Neural cell (in vitro differentiated cells): Measurements from ENCODE around the gene TPRG1. TPM values are rescaled to one million over a fixed set of nuclear protein-coding genes. Genes with fewer than 3 reads are reported as not detected.

Experiments used
- H2AFZ ChIP-seq: fragments of 200-600, 300-800 bp; sonication (generic), shearing (Covaris generic); 2 replicates; pipeline ENCODE4 v1.6.0; 2014; ENCODE audit warnings: low read depth, mild to moderate bottlenecking, antibody characterized with exemption, low read length, moderate library complexity
- H3F3A ChIP-seq: fragments of 200-600 bp; shearing (Covaris generic); 2 replicates; pipeline ENCODE4 v1.6.1; 2016; ENCODE audit warnings: mild to moderate bottlenecking, moderate library complexity, mixed read lengths, antibody characterized with exemption, low read length; ENCODE audit not compliant: insufficient read depth, poor library complexity, severe bottlenecking
- H3K27ac ChIP-seq: fragments of 200-600, 300-800 bp; sonication (generic), shearing (Covaris generic); 2 replicates; pipeline ENCODE4 v1.5.1; 2014; ENCODE audit warnings: mild to moderate bottlenecking, low read length, moderate library complexity
- H3K27me3 ChIP-seq: fragments of 300-800, 200-600 bp; sonication (generic), shearing (Covaris generic); 2 replicates; pipeline ENCODE4 v1.6.0; 2014; ENCODE audit warnings: mild to moderate bottlenecking, low read depth, low read length, moderate library complexity; ENCODE audit not compliant: insufficient read depth
- H3K36me3 ChIP-seq: fragments of 300-800, 200-600 bp; sonication (generic), shearing (Covaris generic); 2 replicates; pipeline ENCODE4 v1.5.1; 2014; ENCODE audit warnings: mild to moderate bottlenecking, antibody characterized with exemption, low read length, moderate library complexity; ENCODE audit not compliant: insufficient read depth
- H3K4me2 ChIP-seq: fragments of 300-800, 200-600 bp; sonication (generic), shearing (Covaris generic); 2 replicates; pipeline ENCODE4 v1.6.0; 2014; ENCODE audit warnings: mild to moderate bottlenecking, low read length
- H3K4me3 ChIP-seq: fragments of 300-800, 200-600 bp; sonication (generic), shearing (Covaris generic); 2 replicates; pipeline ENCODE4 v1.5.1; 2014; ENCODE audit warnings: mild to moderate bottlenecking, low read length, moderate library complexity
- H3K79me2 ChIP-seq: fragments of 200-600 bp; shearing (Covaris generic); replicated peaks from 2 replicates; pipeline ENCODE4 v1.6.0; 2014; ENCODE audit warnings: mild to moderate bottlenecking, low read length, moderate library complexity; ENCODE audit not compliant: insufficient read depth
- H3K9ac ChIP-seq: fragments of 300-800, 200-600 bp; sonication (generic), shearing (Covaris generic); 2 replicates; pipeline ENCODE4 v1.6.1; 2016; ENCODE audit warnings: mild to moderate bottlenecking, low read length, mixed read lengths
- H3K9me2 ChIP-seq: fragments of 200-600 bp; shearing (Covaris generic); 2 replicates; pipeline ENCODE4 v1.6.1; 2016; ENCODE audit warnings: mild to moderate bottlenecking, low read length, mixed read lengths; ENCODE audit not compliant: insufficient read depth
- H3K9me3 ChIP-seq: fragments of 200-600, 300-800 bp; sonication (generic), shearing (Covaris generic); 2 replicates; pipeline ENCODE4 v1.6.1; 2016; ENCODE audit warnings: mild to moderate bottlenecking, mixed run types, low read length, moderate library complexity, mixed read lengths
- H4K20me1 ChIP-seq: fragments of 200-600 bp; shearing (Covaris generic); 2 replicates; pipeline ENCODE4 v1.6.1; 2016; ENCODE audit warnings: mild to moderate bottlenecking, mixed run types; ENCODE audit not compliant: insufficient read depth
- CTCF ChIP-seq: fragments of 450-650 bp; IDR thresholded peaks from 2 replicates; pipeline ENCODE4 v1.5.1; 2014; ENCODE audit warnings: antibody characterized with exemption, mild to moderate bottlenecking, moderate library complexity; ENCODE audit not compliant: poor library complexity, severe bottlenecking
- EP300 ChIP-seq: fragments of 450-650 bp; conservative IDR thresholded peaks from 2 replicates; pipeline ENCODE4 v1.6.1; 2014; ENCODE audit warnings: antibody characterized with exemption, mild to moderate bottlenecking, moderate library complexity; ENCODE audit not compliant: poor library complexity, severe bottlenecking
- MXI1 ChIP-seq: fragments of 450-650 bp; conservative IDR thresholded peaks from 2 replicates; pipeline ENCODE4 v1.6.1; 2014; ENCODE audit warnings: antibody characterized with exemption, mild to moderate bottlenecking; ENCODE audit not compliant: poor library complexity, severe bottlenecking
- REST ChIP-seq: IDR thresholded peaks from 2 replicates; pipeline ENCODE4 v1.6.1; 2012; ENCODE audit warnings: borderline replicate concordance
- SMC3 ChIP-seq: fragments of 450-650 bp; conservative IDR thresholded peaks from 2 replicates; pipeline ENCODE4 v1.6.1; 2014; ENCODE audit warnings: antibody characterized with exemption, mild to moderate bottlenecking, moderate library complexity; ENCODE audit not compliant: poor library complexity
- TAF1 ChIP-seq: IDR thresholded peaks from 2 replicates; pipeline ENCODE4 v1.6.1; 2012; ENCODE audit warnings: low read depth
- polyA plus RNA-seq: library from polyadenylated mRNA; depleted of rRNA; stranded (reverse); fragments of >200 nt; gene quantifications from 2 replicates; pipeline ENCODE4 v1.2.3, GENCODE V29; 2014

TPRG1 gene
- polyA plus RNA-seq, 1 donor from 2014 or later: 0.17 TPM

GRCh38 chr3:189195302-189195701 is 23.5 kb downstream of the TPRG1 start:
- no peak for TF ChIP-seq REST
- no peak for TF ChIP-seq SMC3
- no peaks in the 10 kb centered on the region for H3K79me2 ChIP-seq
- H3K9me3 ChIP-seq: no peaks in the 10 kb centered on the region
- no peaks in the 10 kb centered on the region for H3K36me3 ChIP-seq
- H2AFZ ChIP-seq: no peak overlapping the region
- no peak overlapping the region for H3K4me2 ChIP-seq
- no peaks in the 10 kb centered on the region for H3K27me3 ChIP-seq
- H3F3A ChIP-seq: no peaks in the 10 kb centered on the region
- H3K9ac ChIP-seq: no peak overlapping the region
- H3K9me2 ChIP-seq: no peaks in the 10 kb centered on the region
- no peaks in the 10 kb centered on the region for H4K20me1 ChIP-seq
- H3K27ac ChIP-seq: no peak overlapping the region
- H3K4me3 ChIP-seq: no peak overlapping the region

GRCh38 chr3:189202106-189202505 is 30.3 kb downstream of the TPRG1 start:
- Histone ChIP-seq H3K27ac (no peak overlapping the region), H3K9me2 (no peaks in the 10 kb centered on the region), H3K36me3 (no peaks in the 10 kb centered on the region), H3K4me2 (no peak overlapping the region), H3F3A (no peaks in the 10 kb centered on the region), H3K9me3 (no peaks in the 10 kb centered on the region), H3K4me3 (no peak overlapping the region), H3K79me2 (no peaks in the 10 kb centered on the region), H3K9ac (no peak overlapping the region), H3K27me3 (no peaks in the 10 kb centered on the region), H2AFZ (no peak overlapping the region), H4K20me1 (no peaks in the 10 kb centered on the region)
- TF ChIP-seq EP300: no peak
- TF ChIP-seq MXI1: no peak
- no peak for TF ChIP-seq SMC3
- TF ChIP-seq CTCF: no peak

GRCh38 chr3:189202583-189202982 is 30.8 kb downstream of the TPRG1 start:
- Histone ChIP-seq H3F3A (no peaks in the 10 kb centered on the region), H4K20me1 (no peaks in the 10 kb centered on the region), H2AFZ (no peak overlapping the region), H3K79me2 (no peaks in the 10 kb centered on the region), H3K4me2 (no peak overlapping the region), H3K9me2 (no peaks in the 10 kb centered on the region), H3K27ac (no peak overlapping the region), H3K4me3 (no peak overlapping the region), H3K9ac (no peak overlapping the region), H3K36me3 (no peaks in the 10 kb centered on the region), H3K27me3 (no peaks in the 10 kb centered on the region), H3K9me3 (no peaks in the 10 kb centered on the region)
- no peak for TF ChIP-seq TAF1
